Activated T-cell treated with anti-CD3 and anti-CD28 coated beads for 1 hour (primary cell): ENCODE measurements around the gene PPP2R3A.
"Not testable (repeated sequence)": the region's sequence is repeated elsewhere in the genome, so short reads cannot be mapped to it uniquely, and the experiment has no call there.

ENCODE experiments used
- DNase-seq: peaks from one replicate; pipeline ENCODE4 v3.0.0-alpha.2; 2020; ENCODE audit warnings: low read depth

PPP2R3A gene

DNA sequence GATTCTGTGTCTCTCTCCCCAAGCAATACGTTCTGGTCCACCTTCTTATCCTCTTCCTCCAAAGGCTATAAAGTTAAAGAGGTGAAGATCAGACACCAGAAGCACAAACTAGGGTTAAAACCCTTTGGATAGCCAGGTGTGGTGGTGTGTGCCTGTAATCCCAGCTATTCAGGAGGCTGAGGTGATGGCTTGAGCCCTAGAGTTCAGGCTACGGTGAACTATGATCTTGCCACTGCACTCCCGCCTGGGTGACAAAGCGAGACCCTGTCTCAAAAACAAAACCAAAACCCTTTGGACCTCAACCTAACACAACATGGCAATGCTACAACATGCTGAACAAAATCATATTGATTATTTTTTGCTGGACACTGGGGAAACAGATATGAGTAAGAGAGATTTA lies 187.4 kb downstream of the PPP2R3A start:
- DNase-seq: no peak

DNA sequence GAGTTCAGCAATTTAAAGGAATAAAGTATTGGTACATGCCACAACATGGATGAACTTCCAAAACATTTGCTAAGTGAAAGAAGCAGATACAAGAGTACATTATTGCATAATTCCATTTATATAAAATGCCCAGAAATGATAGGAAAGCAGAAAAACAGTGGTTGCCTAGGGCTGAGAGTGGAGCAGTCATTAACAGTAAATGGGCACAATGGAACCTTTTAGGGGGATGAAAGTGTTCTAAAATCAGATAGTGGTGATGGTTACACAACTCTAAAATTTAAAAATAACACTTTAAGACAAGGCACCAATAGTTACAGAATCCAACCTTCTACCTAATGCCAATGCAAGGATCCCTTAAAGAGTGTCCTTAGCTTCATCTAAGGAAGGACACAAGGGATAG lies 196.0 kb downstream of the PPP2R3A start:
- no peak for DNase-seq

DNA sequence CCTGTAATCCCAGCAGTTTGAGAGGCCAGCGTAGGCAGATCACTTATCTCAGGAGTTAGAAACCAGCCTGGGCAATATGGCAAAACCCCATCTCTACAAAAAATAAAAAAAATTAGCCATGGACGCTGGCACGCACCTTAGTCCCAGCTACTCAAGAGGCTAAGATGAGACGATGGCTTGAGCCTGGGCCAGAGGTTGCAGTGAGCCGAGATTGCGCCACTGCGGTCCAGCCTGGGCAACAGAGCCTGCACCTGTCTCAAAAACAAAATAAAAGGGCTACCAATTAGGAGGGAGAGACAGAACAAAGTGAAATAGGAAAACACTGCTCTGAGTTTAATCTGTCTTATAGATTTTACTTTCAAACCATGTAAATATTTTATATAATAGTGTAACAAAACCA lies 196.8 kb downstream of the PPP2R3A start:
- no peak for DNase-seq

DNA sequence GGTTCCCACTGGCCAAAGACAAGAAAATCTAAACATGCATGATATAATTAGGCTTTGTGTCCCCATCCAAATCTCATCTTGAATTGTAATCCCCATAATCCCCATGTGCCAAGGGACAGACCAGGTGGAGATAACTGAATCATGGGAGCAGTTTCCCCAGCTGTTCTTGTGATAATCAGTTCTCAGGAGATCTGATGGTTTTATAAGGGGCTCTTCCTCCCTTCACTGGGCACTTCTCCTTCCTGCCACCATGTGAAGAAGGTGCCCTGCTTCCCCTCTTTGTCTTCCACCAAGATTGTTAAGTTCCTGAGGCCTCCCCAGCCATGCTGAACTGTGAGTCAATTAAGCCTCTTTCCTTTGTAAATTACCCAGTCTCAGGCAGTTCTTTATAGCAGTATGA lies 198.1 kb downstream of the PPP2R3A start:
- DNase-seq: not testable (repeated sequence)

DNA sequence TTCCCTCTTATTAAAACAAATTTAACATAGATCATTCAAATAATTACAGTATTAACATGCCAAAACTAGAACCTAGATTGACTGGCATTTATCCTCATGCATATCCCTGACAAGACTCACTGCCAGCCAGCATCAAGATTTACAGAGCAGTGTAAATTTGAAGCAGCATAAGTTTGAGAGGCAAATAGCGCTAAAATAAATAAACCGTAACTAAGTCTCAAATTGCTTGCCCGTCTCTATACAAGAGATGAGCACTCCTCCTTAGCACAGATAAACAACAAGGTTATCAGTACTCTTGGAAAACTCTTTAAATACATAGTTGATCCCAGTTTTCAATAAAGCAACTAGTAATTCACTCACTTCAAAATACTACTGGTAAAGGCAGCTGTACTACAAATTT lies 201.0 kb downstream of the PPP2R3A start:
- DNase-seq: no peak

DNA sequence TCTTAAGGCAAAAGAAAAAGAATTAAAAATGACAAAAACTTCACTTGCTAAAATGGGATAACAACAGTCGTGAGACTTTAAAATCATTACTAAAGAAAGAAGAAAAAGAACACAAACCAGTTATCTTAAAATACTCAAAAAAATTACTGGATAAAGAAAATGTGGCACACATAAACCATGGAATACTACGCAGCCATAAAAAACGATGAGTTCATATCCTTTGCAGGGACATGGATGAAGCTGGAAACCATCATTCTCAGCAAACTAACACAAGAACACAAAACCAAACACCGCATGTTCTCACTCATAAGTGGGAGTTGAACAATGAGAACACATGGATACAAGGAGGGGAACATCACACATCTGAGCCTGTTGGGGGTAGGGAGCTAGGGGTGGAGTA lies 202.7 kb downstream of the PPP2R3A start:
- not testable (repeated sequence) for DNase-seq

DNA sequence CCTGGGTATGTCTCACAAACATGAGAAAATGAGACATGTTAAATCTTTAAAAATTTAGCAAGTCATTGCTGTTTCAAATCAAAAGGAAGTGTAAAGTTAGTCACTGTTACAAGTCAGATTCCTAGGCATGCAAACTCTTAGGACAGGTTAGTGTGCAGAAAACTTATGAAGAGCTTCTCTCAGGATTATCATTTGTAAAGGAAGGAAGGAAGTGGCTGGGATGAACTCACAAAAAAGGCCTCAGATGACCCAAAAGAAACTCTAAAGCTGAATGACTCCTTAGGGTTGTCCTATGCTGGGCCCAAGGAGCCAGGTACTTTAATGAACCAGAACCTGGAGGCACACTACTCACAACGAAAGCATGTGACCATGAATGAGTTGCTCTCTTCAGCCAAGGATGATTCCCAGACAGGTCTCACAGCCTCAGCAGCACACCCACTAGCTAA lies 205.6 kb downstream of the PPP2R3A start:
- no peak for DNase-seq

DNA sequence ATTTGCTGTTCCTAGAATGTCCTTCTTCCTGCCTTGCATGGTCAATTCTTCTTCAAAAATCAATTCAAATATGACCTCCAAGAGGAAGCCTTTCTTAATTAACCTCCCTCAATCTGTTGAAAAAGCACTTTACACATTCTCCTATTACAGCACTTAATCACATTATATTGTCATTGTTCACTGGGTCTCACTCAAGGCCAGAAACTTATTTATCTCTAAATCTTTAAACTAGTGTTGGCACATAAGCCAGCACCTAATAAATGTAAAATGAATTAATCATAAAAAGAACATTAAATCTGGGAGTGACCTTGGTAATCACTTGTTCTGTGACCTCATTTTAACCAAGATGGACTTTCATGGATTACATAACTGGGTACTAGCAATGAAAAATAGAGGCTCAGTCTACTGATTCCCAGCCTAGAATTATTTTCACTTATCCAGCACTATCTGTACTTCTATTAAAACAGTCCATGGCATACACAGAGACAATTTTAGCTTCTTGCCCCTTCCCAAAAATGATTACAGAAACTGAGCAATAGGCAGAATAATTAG lies 208.5 kb downstream of the PPP2R3A start:
- DNase-seq: no peak

DNA sequence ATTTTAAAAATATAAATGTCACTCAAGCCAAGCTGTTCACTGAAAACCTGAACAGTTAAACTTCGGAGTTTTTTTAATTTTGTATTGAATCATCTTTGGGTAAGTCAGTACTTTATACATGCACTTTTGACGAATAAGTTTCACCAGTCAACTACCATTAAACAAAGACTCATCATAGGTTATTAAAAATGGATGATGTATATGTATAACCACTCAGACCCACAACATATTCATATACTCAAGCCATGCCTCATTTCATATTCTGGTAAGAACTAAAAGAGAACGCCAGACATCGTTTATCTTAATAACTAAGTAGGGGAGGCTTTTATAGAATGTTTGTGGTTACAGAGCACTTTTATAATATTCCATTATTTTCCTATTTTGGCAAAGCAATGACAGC lies 212.3 kb downstream of the PPP2R3A start:
- DNase-seq: no peak

DNA sequence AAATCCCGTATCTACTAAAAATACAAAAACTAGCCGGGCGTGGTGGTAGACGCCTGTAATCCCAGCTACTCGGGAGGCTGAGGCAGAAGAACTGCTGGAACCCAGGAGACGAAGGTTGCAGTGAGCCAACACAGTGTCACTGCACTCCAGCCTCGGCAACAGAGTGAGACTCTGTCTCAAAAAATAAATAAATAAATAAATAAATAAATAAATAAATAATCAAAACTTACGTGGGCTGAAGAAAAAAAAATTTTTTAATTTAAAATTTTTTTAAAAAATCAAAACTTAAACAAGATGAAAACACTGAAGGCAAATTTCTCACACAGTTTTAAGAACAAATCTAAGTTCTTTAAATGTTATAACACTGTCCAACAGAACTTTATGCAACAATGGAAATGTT lies 216.2 kb downstream of the PPP2R3A start:
- DNase-seq: no peak

DNA sequence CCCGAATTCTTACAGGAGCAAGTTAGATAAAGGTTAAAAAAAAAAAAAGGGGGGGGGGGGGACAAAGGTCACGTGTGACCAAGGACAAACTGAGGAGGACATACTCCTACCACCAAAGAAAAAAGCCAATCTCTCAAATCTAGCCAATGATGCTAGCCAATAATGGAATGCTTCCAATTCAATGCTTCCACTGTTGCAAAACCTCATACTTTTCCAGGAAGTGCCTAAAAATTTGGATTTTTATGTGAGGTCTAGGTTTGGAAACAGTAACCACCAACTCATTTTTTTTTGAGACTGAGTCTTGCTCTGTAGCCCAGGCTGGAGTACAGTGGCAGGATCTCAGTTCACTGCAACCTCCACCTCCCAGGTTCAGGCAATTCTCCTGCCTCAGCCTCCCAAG lies 219.2 kb downstream of the PPP2R3A start:
- DNase-seq: no peak

DNA sequence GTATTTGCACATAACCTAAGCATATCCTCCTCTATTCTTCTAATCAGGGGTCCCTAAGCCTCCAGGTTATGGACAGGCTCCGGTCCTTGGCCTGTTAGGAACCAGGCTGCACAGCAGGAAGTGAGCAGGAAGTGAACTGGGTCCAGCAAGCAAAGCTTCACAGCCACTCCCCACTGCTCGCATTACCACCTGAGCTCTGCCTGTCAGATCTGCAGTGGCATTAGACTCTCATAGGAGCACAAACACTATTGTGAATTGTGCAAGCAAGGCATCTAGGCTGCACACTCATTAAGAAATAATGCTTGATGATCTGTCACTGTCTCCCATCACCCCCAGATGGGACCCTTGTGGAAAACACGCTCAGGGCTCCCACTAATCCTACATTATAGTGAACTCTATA lies 220.8 kb downstream of the PPP2R3A start:
- no peak for DNase-seq

DNA sequence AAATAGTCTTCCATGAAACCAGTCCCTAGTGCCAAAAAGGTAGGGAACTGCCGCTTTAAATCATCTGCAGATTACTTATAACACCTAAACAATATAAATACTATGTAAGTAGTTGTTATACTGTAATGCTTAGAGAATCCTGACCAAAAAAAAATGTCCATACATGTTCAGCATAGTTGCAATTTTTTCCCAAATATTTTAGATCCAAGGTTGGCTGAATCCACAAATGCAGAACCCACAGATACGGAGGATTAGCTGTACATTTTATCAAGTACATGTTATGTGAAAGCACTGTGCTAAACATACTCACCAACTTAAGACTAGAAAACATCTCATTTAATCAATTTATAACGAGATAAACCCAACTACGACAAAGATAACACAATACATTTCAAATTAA lies 221.3 kb downstream of the PPP2R3A start:
- no peak for DNase-seq

DNA sequence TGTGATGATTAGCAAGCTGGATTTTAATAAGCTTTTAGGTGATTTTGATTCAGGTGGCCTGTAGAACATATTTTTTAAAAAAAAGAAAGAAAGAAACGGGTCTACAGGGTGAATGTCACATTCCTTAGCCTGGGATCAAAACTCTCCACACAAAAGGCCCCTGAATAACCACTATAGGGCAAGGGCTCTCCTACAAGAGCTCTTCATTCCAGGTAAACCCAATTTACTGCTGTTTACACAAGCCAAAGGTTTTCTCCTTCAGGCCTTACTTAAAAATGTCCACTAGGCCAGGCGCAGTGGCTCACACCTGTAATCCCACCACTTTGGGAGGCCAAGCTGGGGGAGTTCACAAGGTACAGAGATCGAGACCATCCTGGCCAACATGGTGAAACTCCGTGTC lies 222.3 kb downstream of the PPP2R3A start:
- DNase-seq: no peak

DNA sequence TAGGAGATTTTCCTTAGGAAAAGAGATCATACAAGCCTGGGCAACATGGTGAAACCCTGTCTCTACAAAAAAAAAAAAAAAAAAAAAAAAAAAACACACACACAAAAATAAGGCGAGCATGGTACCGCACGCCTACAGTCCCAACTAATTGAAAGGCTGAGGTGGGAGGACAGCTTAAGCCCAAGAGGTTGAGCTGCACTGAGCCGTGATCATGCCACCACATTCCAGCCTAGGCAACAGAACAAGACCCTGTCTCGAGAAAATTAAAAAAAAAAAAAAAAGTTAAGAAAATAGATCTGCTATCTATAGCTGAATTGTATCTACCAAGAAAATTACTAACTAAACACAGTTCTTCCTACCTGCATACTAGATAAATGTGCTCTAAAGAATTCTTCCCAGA lies 223.5 kb downstream of the PPP2R3A start:
- no peak for DNase-seq

DNA sequence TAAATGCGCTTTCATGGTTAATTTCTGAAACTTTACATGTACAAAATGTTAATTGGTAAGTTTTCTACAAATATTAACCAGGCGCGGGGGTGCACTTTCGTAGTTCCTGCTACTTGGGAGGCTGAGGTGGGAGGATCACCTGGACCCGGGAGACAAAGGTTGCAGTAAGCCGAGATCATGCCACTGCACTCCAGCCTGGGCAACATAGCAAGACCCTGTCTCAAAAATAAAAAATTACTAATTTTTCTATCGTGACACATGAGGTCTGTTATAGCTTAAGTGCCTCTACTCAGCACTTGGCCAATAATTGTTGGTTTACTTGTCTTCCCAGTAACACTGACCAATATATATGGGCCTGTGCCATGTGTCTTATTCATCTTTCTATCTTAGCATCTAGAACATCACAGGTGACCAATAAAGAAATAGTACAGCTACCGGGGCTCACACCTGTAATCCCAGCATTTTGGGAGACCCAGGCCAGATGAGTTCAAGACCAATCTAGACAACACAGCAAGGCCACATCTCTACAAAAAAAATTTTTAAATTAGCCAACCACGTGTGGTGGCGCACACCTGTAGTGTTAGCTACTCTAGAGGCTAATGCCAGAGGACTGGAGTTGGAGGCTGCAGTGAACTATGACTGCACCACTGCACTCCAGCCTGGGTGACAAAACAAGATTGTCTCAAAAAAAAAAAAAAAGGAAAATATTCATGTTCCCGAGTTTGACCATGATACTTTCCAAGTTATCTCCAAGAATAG lies 224.5 kb downstream of the PPP2R3A start:
- no peak for DNase-seq

DNA sequence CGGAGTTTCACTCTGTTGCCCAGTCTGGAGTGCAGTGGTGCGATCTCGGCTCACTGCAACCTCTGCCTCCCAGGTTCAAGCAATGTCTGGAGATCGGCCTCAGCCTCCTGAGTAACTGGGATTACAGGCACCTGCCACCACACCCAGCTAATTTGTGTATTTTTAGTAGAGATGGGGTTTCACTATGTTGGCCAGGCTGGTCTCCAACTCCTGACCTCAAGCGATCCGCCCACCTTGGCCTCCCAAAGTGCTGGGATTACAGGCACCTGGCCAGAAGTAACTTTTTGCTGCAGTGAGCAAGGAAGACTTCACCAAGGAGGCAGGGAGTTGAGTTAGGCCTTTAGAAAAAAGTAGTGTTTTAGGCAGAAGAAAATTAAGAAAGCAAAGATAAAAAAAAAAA lies 226.7 kb downstream of the PPP2R3A start:
- not testable (repeated sequence) for DNase-seq

DNA sequence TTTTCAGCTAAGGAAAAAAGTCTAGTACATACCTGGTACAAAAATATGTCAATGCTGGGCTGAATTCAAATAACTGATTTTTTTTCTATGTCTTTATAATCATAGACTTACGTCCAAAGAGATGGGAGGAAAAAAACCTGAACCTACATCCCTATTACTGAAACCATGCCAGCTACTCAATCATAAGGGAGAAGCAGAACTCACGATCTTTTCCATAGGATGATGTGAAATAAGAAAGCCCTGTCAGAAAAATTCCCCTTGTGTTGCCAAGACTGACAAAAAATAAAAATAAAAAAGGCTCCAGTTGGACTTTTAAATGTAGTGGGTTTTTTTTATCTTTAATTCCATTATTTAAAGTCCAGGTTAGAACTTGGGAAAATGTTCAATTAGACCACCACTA lies 227.3 kb downstream of the PPP2R3A start:
- no peak for DNase-seq

DNA sequence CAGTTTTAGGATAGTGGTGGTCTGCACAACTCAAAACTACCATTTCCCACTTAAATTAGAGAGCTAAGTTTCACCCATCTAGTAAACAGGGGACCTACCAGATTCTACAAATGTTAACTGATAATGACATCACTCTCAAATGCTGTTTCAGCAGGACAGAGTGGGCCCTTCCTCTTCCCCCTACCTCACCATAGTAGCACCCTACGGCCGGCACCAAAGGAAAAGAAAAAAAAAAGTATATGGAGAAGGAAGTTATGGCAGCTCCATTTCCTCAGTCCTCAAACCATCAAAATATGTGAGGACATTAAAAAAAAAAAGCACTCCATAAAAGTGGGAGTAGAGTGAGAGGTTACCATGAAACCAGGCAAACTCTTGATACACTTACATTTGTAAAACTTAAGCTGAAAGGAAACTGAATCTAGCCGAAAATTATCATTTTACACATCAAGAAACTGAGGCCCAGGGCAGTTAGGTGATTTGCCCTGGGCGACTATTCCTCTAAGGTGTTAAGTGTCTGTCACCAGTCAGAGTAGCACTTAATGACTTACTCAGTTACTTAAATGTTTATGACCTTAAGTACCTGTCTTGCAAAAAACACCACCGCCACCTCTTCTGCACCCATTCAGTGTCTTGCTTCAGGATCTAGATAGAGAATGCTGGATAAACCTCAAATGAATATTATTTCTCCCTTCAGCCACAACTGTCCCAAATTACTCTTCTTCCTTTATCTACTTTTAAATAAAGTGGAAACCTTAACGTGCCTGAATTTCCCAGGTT lies 227.9 kb downstream of the PPP2R3A start:
- no peak for DNase-seq

DNA sequence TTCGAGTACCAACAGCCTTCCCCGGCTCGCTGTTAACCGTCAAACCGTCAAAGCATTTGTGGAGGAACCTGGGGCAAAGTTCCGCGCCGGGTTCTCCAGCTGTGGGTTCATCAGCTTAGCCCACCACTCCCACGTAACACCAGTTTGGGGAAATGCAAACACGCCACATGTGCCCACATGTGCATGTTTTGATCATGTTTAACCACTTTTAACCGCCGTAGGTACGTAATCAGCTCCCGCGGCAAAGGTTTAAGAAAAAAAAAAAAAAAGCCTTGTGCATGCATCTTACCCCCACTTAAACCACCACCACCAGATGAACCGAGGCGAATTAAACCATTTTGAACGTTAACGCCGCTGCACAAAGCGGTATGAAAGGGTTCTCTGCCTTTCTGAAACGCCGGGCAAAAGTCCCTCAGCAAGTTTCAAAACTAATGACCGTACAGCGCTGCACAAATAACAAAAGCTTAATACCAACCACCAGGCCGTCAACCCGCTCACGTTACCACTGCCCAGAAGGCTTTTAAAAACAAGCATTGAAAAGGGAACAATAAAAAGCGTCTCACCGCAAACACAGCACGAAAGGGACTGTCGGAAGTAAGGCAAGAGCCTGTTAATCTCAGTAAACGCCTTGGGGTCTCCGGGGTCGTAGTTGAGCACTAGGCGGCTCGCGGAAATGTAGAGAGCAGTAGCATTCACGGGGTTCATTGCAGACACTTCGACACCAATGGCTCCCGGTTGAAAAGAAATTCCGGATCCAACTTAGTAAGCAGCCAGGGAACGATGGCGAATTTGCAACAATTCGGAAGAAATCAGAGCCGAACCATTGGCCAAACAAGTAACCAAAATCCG lies 229.1 kb downstream of the PPP2R3A start:
- peak; percentile 42 for DNase-seq

DNA sequence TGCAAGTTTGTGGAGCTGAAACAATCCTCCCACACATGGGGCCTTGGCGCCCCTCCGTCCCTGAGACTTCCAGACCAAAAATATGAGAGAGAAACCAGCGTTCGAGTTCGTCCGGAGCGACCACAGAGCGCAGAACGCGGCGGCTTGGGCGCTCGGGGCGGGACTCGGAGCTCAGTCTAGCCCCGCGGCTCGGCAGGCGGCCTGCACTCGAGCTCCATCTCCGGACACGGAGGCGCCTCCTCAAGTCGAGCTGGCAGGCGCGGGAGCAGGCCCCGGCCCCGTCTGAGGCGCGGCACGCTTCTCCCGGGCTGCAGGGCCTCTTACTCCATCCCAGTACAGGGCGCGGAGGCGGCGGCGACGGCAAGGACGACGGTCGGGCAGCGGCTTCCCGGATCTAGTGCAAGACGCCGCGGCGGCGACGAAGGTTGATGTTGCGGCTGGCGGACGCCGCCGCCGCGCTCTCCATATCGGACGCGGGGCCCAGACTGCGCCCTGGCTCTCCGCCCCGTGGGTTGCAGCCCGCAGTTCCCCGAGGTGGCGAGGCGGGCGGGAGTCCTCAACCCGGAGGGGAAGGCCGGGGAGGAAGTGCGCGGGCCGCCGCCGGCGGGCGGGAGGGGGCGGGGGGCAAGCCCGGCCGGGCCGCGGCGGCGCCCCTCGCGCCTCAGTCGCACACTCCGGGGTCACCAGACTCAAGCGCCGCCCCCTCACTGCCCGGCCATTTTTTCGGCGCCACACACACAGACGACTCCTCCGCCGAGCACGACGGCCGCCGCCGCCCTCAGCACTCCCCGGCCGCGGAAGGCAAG lies 229.9 kb downstream of the PPP2R3A start:
- peak; percentile 64 for DNase-seq

DNA sequence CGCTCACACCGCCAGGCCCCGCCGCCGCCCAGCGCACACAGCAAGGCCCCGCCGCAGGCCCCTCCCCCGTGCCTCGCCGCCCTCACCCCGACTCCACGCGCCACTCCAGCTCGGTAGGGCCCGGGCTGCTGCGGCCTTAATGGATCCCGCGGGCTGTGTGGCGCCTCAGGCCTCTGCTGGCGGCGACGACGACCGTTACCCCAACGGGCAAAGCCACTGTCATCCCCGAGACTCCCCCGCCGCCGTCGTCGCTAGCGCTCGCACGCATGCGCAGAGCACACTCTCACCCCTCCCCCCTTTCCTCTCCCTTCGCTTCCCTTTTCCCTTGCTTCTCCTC lies 230.5 kb downstream of the PPP2R3A start, which contains the start of gene MSL2:
Gene MSL2 (minus strand): TSS at position 272 of the 337 bp plus-strand sequence. CDS start 1,222 bp downstream, outside the sequence.
- no peak for DNase-seq
